RWPE1 (cell line): ENCODE measurements around the gene GASK1A.

Source experiments
- CTCF ChIA-PET: fragments of 350-600 bp; sonication (Branson Sonifier 250); formaldehyde crosslinking; extraction: SDS; loops from one replicate; lab custom pipeline; 2021; lab: Yijun Ruan, JAX
- POLR2A ChIA-PET: fragments of 400-600 bp; formaldehyde crosslinking; extraction: SDS; loops from one replicate; lab custom pipeline; 2020; ENCODE audit warnings: antibody characterized with exemption; ENCODE audit not compliant: low non-redundant PET; lab: Yijun Ruan, JAX
- DNase-seq: peaks from one replicate; pipeline ENCODE4 v3.0.0; 2012; ENCODE audit warnings: low spot score
- H3K27ac ChIP-seq: fragments of 450-650 bp; 2 replicates; pipeline ENCODE4 v1.5.1; 2017
- CTCF ChIP-seq: fragments of 450-650 bp; conservative IDR thresholded peaks from 2 replicates; pipeline ENCODE4 v1.5.1; 2017; ENCODE audit warnings: low read depth, mild to moderate bottlenecking

Gene GASK1A

GRCh38 chr3:43055393-43055792, 76.3 kb downstream of the GASK1A start:
- H3K27ac ChIP-seq: no peak overlapping the region
- DNase-seq: no peak
- POLR2A ChIA-PET: no interaction called here
- no peak for TF ChIP-seq CTCF
- CTCF ChIA-PET: no interaction called here

- DNase-seq: no peak
- TF ChIP-seq CTCF: no peak
- no peak overlapping the region for H3K27ac ChIP-seq
- POLR2A ChIA-PET: no interaction called here
- CTCF ChIA-PET: no interaction called here
Measured at GRCh38 chr3:43055806-43056770, 77.0 kb downstream of the GASK1A start.

GRCh38 chr3:43059456-43059855, 80.3 kb downstream of the GASK1A start:
- CTCF ChIA-PET: no interaction called here
- no peak for TF ChIP-seq CTCF
- POLR2A ChIA-PET: no interaction called here
- no peak for DNase-seq
- H3K27ac ChIP-seq: no peak overlapping the region

GRCh38 chr3:43061101-43061895, 82.2 kb downstream of the GASK1A start:
- DNase-seq: no peak
- H3K27ac ChIP-seq: no peak overlapping the region
- POLR2A ChIA-PET: no interaction called here
- CTCF ChIA-PET: interaction anchor here (0.7 kb wide), 1 partner anchor 12 kb away, joined by 4 read pairs; no protein-coding TSS in a partner anchor
- no peak for TF ChIP-seq CTCF

GRCh38 chr3:43062040-43062563, 83.0 kb downstream of the GASK1A start:
- no peak overlapping the region for H3K27ac ChIP-seq
- ChIA-PET POLR2A (no interaction called here), CTCF (interaction anchor here (0.7 kb wide), 1 partner anchor 11 kb away, joined by 4 read pairs; no protein-coding TSS in a partner anchor)
- no peak for DNase-seq
- TF ChIP-seq CTCF: no peak

GRCh38 chr3:43062564-43063040, 83.5 kb downstream of the GASK1A start:
- CTCF ChIA-PET: no interaction called here
- POLR2A ChIA-PET: no interaction called here
- DNase-seq: no peak
- no peak for TF ChIP-seq CTCF
- H3K27ac ChIP-seq: no peak overlapping the region
